NCI-H510A treated with DMSO at 0.1 percent for 48 hours (cell line): Measurements from ENCODE around the gene SCGB1D2.

Experiments
- DNase-seq: peaks from one replicate; lab custom pipeline; 2025; lab: John Stamatoyannopoulos, UW

The SCGB1D2 gene

GRCh38 chr11:62260261-62260953 lies 18.4 kb downstream of the SCGB1D2 start:
- DNase-seq, result no peak

GRCh38 chr11:62264004-62264403 lies 22.0 kb downstream of the SCGB1D2 start:
- no peak for DNase-seq

- DNase-seq, result no peak
Measured at GRCh38 chr11:62266558-62266957, 24.5 kb downstream of the SCGB1D2 start.

GRCh38 chr11:62267050-62267449 lies 25.0 kb downstream of the SCGB1D2 start:
- DNase-seq, result no peak

- no peak for DNase-seq
Measured at GRCh38 chr11:62267576-62267975, 25.5 kb downstream of the SCGB1D2 start.

GRCh38 chr11:62269654-62270278 lies 27.7 kb downstream of the SCGB1D2 start, which contains the start of gene SCGB2A2:
SCGB2A2 (plus strand) TSS chr11:62270158; CDS start chr11:62270217, 59 bp downstream.
- DNase-seq, result no peak

GRCh38 chr11:62273284-62273683 lies 31.2 kb downstream of the SCGB1D2 start:
- DNase-seq, result no peak

GRCh38 chr11:62273789-62274275 lies 31.8 kb downstream of the SCGB1D2 start:
- DNase-seq, result no peak

GRCh38 chr11:62280452-62280851 lies 38.4 kb downstream of the SCGB1D2 start:
- no peak for DNase-seq
